DMS53 treated with DMSO at 0.1 percent for 48 hours (cell line): ENCODE data around the gene EXOC3L1.
A peak's percentile ranks its signal among the peaks of the same experiment; 100 is the strongest.

Source experiments
- DNase-seq: peaks from one replicate; lab custom pipeline; 2025; ENCODE audit not compliant: unreplicated experiment; lab: John Stamatoyannopoulos, UW

EXOC3L1 gene

DNA sequence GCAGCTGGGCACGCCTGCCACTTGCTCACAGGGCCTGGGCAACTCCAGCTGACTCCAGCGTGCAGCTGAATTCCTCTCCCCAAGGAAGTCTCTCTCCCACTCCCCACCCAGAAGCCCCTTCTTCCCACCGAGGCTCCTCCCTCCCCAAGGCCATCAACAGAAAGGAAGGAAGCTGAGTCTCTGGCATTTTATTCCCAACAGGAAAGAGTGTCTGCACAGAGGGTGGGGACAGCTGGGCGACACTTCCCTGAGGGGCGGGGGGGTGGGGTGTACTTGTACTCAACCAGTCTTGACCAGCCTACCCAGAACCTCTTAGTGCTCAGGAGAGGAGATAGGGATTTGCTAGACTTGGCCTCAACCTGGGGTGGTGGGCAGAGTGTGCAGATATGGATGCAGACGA, at the start of gene EXOC3L1:
Gene EXOC3L1, minus strand, starts transcription at position 96 of the 400 bp plus-strand sequence. CDS start 460 bp downstream, outside the sequence.
- no peak for DNase-seq

DNA sequence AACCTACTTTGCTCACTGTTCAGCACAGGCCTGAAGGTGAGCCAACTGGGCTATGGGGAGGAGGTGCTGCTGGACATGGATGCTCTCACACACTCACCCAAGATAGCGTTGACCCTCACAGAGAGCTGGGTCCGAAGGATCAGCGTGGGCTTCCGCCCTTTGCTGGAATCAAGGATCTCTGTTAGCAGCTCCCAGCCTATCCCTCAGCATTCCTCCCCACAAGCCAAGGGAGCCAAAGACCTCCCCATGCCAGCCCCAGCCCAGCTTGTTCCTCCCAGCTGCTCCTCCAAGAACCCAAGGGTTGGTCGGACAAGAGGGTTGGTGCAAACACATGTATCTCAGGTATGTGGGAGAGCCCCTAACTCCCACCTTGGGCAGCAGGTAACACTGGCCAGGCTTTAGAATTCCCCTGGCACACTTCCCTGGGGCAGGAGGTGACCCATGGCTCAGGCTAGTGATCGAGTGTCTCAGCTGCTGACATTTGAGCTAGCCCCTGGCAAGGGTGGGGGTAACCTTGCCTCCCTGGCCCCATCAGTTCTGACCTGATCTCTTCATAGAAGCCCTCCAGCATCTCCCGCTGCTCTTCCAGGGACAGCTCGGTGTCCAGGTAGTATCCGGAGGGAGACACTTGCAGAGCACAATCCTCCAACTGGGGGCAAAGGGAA, 49.0 kb upstream of the EXOC3L1 start:
- DNase-seq: no peak

- DNase-seq: no peak
These were observed 48.3 kb upstream of the EXOC3L1 start for GRCh38 chr16:67238278-67238575.

DNA sequence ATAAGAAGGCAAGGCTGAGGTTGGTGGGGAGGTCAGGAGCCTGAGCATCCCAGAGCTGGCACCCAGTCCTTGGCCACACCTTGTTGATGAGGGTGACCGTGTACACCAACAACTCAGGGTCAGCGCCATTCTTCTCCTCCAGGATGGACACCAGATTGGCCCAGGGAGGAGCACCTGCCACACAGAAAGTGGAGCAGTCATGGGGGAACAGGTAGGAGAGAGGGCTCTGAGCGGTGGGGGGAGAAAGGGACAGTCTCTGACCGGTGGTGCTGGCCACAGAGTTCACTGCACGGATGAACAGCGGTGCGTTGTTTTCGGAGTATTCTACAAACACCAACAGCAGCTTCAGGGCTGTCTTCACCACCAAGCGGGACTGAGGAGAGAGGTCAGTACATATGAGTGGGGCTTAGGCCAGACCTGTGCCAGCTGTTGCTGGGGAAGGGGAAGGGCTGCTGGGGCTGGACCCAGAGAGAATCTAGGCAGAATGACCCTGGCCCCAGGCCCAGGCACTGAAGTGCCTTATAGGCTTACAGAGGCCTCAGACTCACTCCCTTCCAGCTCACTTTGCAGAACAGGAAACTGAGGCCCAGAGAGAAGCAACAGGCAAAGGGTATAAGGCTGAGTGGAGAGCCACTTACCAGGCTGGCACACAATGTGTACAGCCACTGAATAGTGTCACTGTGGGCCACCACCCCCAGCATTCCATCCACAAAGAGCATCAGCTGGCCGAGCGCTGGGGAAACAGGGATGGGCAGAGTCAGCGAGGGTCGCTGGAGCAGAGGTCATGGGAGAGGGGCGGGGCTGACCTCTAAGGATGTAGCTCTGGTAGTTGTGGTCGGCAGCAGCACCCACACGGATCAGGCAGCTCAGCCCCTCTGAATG, 47.7 kb upstream of the EXOC3L1 start:
- DNase-seq: no peak

DNA sequence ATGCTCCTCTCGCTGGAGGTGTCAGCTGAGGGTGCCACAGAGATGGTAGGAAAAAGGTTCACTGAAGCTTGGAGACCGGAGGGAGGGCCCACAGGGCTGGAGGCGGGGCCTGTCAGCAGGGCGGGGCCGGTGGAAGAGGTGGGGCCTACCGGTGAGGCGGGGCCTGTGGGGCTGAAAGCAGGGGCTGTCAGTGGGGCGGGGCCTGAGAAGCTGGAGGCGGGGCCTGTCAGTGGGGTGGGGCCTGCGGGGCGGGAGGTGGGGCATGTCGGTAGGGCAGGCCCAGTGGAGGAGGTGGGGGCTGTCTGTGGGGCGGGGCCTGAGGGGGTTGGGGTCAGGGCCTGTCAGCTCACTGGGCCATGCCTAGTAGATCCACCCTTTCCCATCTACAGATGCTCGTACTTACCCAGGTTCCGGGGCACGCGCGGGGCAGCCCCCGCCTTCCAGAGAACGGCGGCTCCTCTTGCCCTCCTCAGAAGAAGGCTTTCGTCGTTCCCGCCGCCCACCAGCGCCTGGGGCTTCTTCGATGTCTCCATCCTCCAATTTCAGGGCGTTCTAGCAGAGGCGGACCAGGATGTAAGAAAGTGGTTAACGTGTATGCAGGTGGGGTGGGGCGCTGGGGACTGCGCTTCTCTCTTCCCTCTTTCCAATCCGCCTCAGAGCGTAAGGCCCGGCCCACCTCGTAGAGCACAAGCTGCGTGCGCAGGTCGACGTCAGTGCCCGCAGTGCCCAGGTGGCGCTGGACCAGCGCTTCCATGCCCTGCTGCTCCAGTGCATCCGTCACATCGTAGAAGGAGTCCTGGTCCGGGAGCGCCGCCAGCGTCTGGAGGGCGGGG, 46.8 kb upstream of the EXOC3L1 start:
- no peak for DNase-seq

- DNase-seq: no peak
These were observed 46.1 kb upstream of the EXOC3L1 start for GRCh38 chr16:67235816-67236562.

DNA sequence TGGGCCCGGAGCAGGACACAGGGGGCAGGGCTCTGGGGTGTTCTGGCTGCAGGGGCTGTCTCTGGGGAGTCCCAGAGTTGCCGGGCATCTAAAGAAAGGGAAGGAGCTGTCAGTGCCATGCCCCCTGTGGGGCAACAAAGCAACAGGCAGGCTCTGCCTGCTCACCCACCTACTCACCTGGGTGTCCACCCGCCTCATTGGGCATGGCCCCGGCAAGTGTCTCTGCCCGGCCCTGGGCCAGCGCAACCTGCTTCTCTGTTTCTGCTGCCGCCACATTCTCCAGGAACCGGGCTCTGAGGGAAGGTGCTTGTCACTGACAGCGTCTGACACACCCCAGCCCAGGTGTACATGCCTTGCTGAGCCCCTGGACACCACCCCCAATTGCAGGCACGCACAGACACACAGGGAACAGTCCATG, 44.3 kb upstream of the EXOC3L1 start:
- no peak for DNase-seq

GRCh38 chr16:67233596-67233995, 43.7 kb upstream of the EXOC3L1 start:
- DNase-seq: no peak

GRCh38 chr16:67230809-67231660, 41.1 kb upstream of the EXOC3L1 start:
- DNase-seq: no peak

- no peak for DNase-seq
These were observed 40.2 kb upstream of the EXOC3L1 start for GRCh38 chr16:67229906-67230808.

- DNase-seq: no peak
These were observed 39.0 kb upstream of the EXOC3L1 start for GRCh38 chr16:67228905-67229304.

DNA sequence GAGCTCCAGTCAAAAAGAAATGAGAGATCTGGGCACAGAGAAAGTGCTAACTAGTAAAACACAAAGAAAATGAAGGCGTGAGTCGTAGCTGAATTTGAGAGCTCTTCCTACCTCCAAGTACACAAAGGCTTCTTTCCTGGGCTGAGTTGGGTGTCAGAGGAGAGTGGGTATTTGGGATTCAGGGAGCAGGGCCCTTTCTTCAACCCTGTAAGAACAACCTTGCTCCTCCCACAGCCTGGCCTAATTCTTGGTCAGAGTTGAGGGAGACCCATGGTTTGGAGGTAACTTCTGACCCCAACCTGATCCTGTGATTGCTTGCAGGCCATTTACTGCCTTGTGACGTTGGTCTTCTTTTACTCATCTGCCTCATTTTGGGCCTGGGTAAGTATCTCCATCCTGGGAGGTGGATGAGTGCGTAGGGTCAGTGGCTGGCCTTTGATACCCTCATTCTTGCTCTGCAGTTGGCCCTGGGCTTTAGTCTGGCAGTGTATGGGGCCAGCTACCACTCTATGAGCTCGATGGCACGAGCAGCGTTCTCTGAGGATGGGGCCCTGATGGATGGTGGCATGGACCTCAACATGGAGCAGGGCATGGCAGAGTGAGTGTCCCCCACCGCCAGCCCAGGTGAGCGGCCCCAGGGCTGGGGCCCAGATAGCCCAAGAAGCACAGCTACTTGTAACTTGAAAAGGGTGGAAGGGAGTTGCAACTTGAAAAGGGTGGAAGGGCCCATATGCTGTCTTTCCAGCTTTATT, 38.3 kb upstream of the EXOC3L1 start:
- DNase-seq: no peak

GRCh38 chr16:67227567-67227921, 37.6 kb upstream of the EXOC3L1 start:
- DNase-seq: no peak

DNA sequence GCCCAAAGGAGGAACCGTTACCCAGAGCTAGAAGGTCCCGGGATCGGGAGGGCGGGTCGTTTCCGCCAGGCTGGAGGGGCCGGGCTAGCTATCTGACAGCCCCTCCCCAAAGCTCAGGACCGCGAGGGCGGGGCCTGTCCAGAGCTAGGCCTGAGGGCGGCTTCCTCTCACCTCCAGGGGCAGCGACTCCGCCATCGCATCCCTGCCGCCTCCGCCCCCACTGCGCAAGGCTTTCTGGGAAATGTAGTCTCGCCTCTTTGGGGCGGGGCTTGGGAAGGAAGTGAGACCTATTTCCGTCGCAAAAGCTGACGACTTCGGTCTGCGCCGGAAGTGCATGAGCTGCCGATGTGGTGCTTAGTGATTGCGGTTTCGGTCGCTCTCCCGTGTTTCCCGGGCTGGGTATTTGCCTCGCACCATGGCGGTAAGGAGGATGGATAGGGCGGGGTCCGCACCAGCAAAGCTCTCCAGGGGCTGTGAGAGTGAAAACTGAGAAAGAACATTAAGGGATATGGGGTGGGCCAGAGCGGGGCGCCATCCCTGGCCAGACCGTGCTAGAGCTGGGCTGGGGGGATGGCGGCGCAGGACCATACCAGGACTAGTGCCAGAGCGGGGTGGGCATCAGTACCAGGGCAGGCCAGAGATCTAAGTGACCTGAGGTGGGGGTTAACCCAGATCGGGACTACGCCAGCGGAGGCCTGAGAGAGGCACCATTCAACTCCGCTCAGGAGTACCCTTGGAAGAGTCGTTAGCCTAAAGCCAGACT, 37.0 kb upstream of the EXOC3L1 start, which contains the start of gene TMEM208:
Gene TMEM208, plus strand, starts transcription at position 327 of the 763 bp plus-strand sequence. Its CDS starts 89 bp downstream, at position 416.
- DNase-seq: peak; percentile 87

GRCh38 chr16:67226295-67226803, 36.4 kb upstream of the EXOC3L1 start:
- no peak for DNase-seq

DNA sequence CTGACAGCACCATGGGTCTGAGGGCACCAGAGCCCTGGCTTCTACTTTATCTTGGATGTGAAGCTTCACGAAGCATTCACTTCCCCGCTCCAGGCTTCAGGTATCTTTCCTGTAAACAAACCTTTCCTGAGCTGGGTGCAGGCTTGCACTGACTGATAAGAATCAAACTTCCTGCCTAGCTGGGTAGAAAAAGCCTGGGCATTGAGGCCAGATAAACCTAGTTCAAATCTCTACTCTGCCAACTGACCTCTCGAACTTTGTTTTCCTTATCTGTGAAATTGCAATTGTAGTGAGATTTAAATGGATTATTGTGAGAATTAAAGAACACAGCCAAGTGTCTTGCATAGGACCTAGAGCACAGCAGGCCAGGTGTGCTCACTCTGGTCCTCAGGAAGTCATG, 34.1 kb upstream of the EXOC3L1 start:
- no peak for DNase-seq
